Liver (tissue), 9 donors: Measurements from ENCODE around the gene EEF1A1. TPM values are rescaled to one million over a fixed set of nuclear protein-coding genes. Genes with fewer than 3 reads are reported as not detected.

Experiments used
- DNase-seq: peaks from one replicate; pipeline ENCODE4 v3.0.0-alpha.2; 2017; ENCODE audit warnings: low spot score
- H3K27ac ChIP-seq, 2 donors: one replicate each; pipeline ENCODE4 v1.7.0; 2013; ENCODE audit warnings: inconsistent platforms in 2 of 2, low read length in 2 of 2, control low read depth in 1 of 2, low read depth in 1 of 2, mild to moderate bottlenecking in 1 of 2
- H3K27me3 ChIP-seq, 4 donors: one replicate each; pipeline versions ENCODE4 v1.6.1 to v1.7.0; 2013; ENCODE audit warnings: low read length in 3 of 4, inconsistent platforms in 1 of 4, mild to moderate bottlenecking in 1 of 4, moderate library complexity in 1 of 4; ENCODE audit not compliant: control insufficient read depth in 4 of 4, insufficient read depth in 4 of 4
- H3K36me3 ChIP-seq, 4 donors: one replicate each; pipeline versions ENCODE4 v1.6.1 to v1.7.0; 2013; ENCODE audit warnings: low read length in 3 of 4, mild to moderate bottlenecking in 3 of 4, low read depth in 1 of 4, moderate library complexity in 1 of 4; ENCODE audit not compliant: control insufficient read depth in 4 of 4, insufficient read depth in 3 of 4
- H3K4me1 ChIP-seq, 4 donors: one replicate each; pipeline versions ENCODE4 v1.6.1 to v1.7.0; 2013; ENCODE audit warnings: low read length in 3 of 4, mild to moderate bottlenecking in 3 of 4, moderate library complexity in 1 of 4; ENCODE audit not compliant: control insufficient read depth in 4 of 4, insufficient read depth in 4 of 4
- H3K4me3 ChIP-seq, 3 donors: one replicate each; pipeline versions ENCODE4 v1.6.1 to v1.7.0; 2013; ENCODE audit warnings: low read length in 3 of 3, control low read depth in 1 of 3, low read depth in 1 of 3, mild to moderate bottlenecking in 1 of 3
- H3K9ac ChIP-seq, 2 donors: one replicate each; pipeline ENCODE4 v1.7.0; 2013; ENCODE audit warnings: low read length in 2 of 2, mild to moderate bottlenecking in 2 of 2, moderate library complexity in 2 of 2, control low read depth in 1 of 2, low read depth in 1 of 2
- H3K9me3 ChIP-seq, 4 donors: one replicate each; pipeline versions ENCODE4 v1.6.1 to v1.7.0; 2013; ENCODE audit warnings: low read length in 3 of 4; ENCODE audit not compliant: control insufficient read depth in 4 of 4
- ATF3 ChIP-seq: IDR thresholded peaks from 2 replicates; pipeline ENCODE4 v1.6.1; 2016; ENCODE audit warnings: antibody characterized with exemption
- CTCF ChIP-seq: fragments of 150-350 bp; IDR thresholded peaks from 2 replicates; pipeline ENCODE4 v1.5.1; 2017; ENCODE audit warnings: improper control_type of control experiment, low read depth, low read length; ENCODE audit not compliant: missing input control
- EGR1 ChIP-seq, 2 donors: IDR thresholded peaks; 2 replicates each; pipeline ENCODE4 v1.6.1; 2016 to 2018; ENCODE audit warnings: antibody characterized with exemption in 2 of 2, low read depth in 2 of 2
- FOXA1 ChIP-seq: IDR thresholded peaks from 2 replicates; pipeline ENCODE4 v1.6.1; 2016; ENCODE audit warnings: antibody characterized with exemption
- FOXA2 ChIP-seq: IDR thresholded peaks from 2 replicates; pipeline ENCODE4 v1.6.1; 2016; ENCODE audit warnings: antibody characterized with exemption
- GABPA ChIP-seq, 2 donors: IDR thresholded peaks in 1 of 2; conservative IDR thresholded peaks in 1 of 2; 2 replicates each; pipeline ENCODE4 v1.6.1; 2016; ENCODE audit warnings: antibody characterized with exemption in 2 of 2, mild to moderate bottlenecking in 1 of 2, moderate library complexity in 1 of 2
- HNF4A ChIP-seq, 2 donors: conservative IDR thresholded peaks; 2 replicates each; pipeline ENCODE4 v1.6.1; 2016; ENCODE audit warnings: antibody characterized with exemption in 2 of 2, mild to moderate bottlenecking in 2 of 2
- HNF4G ChIP-seq: IDR thresholded peaks from 2 replicates; pipeline ENCODE4 v1.6.1; 2016; ENCODE audit warnings: antibody characterized with exemption
- JUND ChIP-seq, 2 donors: IDR thresholded peaks; 2 replicates each; pipeline ENCODE4 v1.6.1; 2016; ENCODE audit warnings: antibody characterized with exemption in 2 of 2
- MAX ChIP-seq: IDR thresholded peaks from 2 replicates; pipeline ENCODE4 v1.6.1; 2016; ENCODE audit warnings: antibody characterized with exemption
- NR2F2 ChIP-seq: IDR thresholded peaks from 2 replicates; pipeline ENCODE4 v1.6.1; 2016; ENCODE audit warnings: antibody characterized with exemption
- RAD21 ChIP-seq, 2 donors: IDR thresholded peaks; 2 replicates each; pipeline ENCODE4 v1.6.1; 2016; ENCODE audit warnings: antibody characterized with exemption in 2 of 2, mild to moderate bottlenecking in 2 of 2
- REST ChIP-seq: IDR thresholded peaks from 2 replicates; pipeline ENCODE4 v1.6.1; 2016; ENCODE audit warnings: antibody characterized with exemption, mild to moderate bottlenecking
- RXRA ChIP-seq, 2 donors: IDR thresholded peaks; 2 replicates each; pipeline ENCODE4 v1.6.1; 2017 to 2018; ENCODE audit warnings: antibody characterized with exemption in 2 of 2, mild to moderate bottlenecking in 1 of 2
- SP1 ChIP-seq: IDR thresholded peaks from 2 replicates; pipeline ENCODE4 v1.6.1; 2018; ENCODE audit warnings: antibody characterized with exemption, mild to moderate bottlenecking
- TAF1 ChIP-seq: conservative IDR thresholded peaks from 2 replicates; pipeline ENCODE4 v1.6.1; 2016; ENCODE audit warnings: antibody characterized with exemption, mild to moderate bottlenecking
- YY1 ChIP-seq: IDR thresholded peaks from 2 replicates; pipeline ENCODE4 v1.6.1; 2016; ENCODE audit warnings: antibody characterized with exemption, mild to moderate bottlenecking
- ZBTB33 ChIP-seq: IDR thresholded peaks from 2 replicates; pipeline ENCODE4 v1.6.1; 2016; ENCODE audit warnings: antibody characterized with exemption
- WGBS: extraction: QIAGEN DNeasy Blood & Tissue Kit; methylation state at CpG from one replicate; pipeline ENCODE4 v1.1.7; 2013; 5-methylcytosine and 5-hydroxymethylcytosine counted together
- polyA plus RNA-seq, 2 donors: library from polyadenylated mRNA; stranded (reverse) in 1 of 2; unstranded in 1 of 2; fragments of 200-250 nt in 1 of 2; fragments of >200 nt in 1 of 2; fragmentation: Nextera tagmentation in 1 of 2; extraction: Ambion mirVana in 1 of 2; gene quantifications; one replicate each; pipeline versions ENCODE4 v1.2.1 to v1.2.3, GENCODE V29; 2013 to 2015
- total RNA-seq, 2 donors: library from RNA; depleted of rRNA; stranded (reverse); fragments of >200 nt; gene quantifications; one replicate each; pipeline ENCODE4 v1.2.3, GENCODE V29; 2014
- donor health status: healthy.
- donor health status: healthy.
- donor health status: healthy.
- donor health status: healthy.
- donor health status: healthy.

EEF1A1 gene
- total and polyA plus RNA-seq, 4 donors: 1,383 to 7,379 (median 3,535) TPM

- Histone ChIP-seq H3K27ac (no peak overlapping the region), H3K9ac (no peak overlapping the region), H3K9me3 (no peaks in the 10 kb centered on the region), H3K4me3 (no peak overlapping the region), H3K4me1 (no peaks in the 10 kb centered on the region), H3K36me3 (peaks cover 26 to 58% (median 51%) of the 10 kb centered on the region in 4 donors), H3K27me3 (no peaks in the 10 kb centered on the region)
- no peak for TF ChIP-seq FOXA2
- TF ChIP-seq GABPA (IDR thresholded peaks at IDR 0.05 in 1 of 2, conservative IDR thresholded peaks at IDR 0.05 in 1 of 2): no peak
- TF ChIP-seq NR2F2: no peak
- TF ChIP-seq YY1: no peak
- no peak for TF ChIP-seq ATF3
- TF ChIP-seq JUND (IDR thresholded peaks at IDR 0.05): no peak
- no peak for TF ChIP-seq HNF4G
- TF ChIP-seq FOXA1: no peak
- 96% methylated on average over 4 of the region's 4 CpGs for WGBS
- no peak for DNase-seq
Measured at GRCh38 chr6:73477407-73477806, 43.4 kb downstream of the EEF1A1 start.

- Histone ChIP-seq H3K27ac (no peak overlapping the region), H3K27me3 (no peaks in the 10 kb centered on the region), H3K9ac (no peak overlapping the region), H3K4me1 (no peaks in the 10 kb centered on the region), H3K36me3 (peaks cover 24 to 55% (median 47%) of the 10 kb centered on the region in 4 donors), H3K9me3 (no peaks in the 10 kb centered on the region), H3K4me3 (no peak overlapping the region)
- TF ChIP-seq JUND (IDR thresholded peaks at IDR 0.05): no peak
- TF ChIP-seq TAF1: no peak
- no peak for TF ChIP-seq ZBTB33
- TF ChIP-seq FOXA1: no peak
- no peak for DNase-seq
- WGBS: 97% methylated on average over 10 of the region's 10 CpGs
Measured at GRCh38 chr6:73476723-73477122, 44.1 kb downstream of the EEF1A1 start.

GRCh38 chr6:73471686-73472290, 49.0 kb downstream of the EEF1A1 start:
- Histone ChIP-seq H3K36me3 (peaks cover 17 to 62% (median 47%) of the 10 kb centered on the region in 4 donors), H3K9ac (no peak overlapping the region), H3K4me3 (no peak overlapping the region), H3K4me1 (no peaks in the 10 kb centered on the region), H3K9me3 (no peaks in the 10 kb centered on the region), H3K27ac (no peak overlapping the region), H3K27me3 (no peaks in the 10 kb centered on the region)
- WGBS: 86% methylated on average over 2 of the region's 2 CpGs
- no peak for DNase-seq
- TF ChIP-seq ATF3 (no peak), NR2F2 (no peak), REST (no peak), RXRA (IDR thresholded peaks at IDR 0.05) (no peak), RAD21 (IDR thresholded peaks at IDR 0.05) (no peak), CTCF (no peak), EGR1 (IDR thresholded peaks at IDR 0.05; ENCODE audit: low read depth in 2 of 2) (no peak), ZBTB33 (no peak), GABPA (IDR thresholded peaks at IDR 0.05 in 1 of 2, conservative IDR thresholded peaks at IDR 0.05 in 1 of 2) (no peak), SP1 (no peak), MAX (no peak), HNF4A (conservative IDR thresholded peaks at IDR 0.05) (no peak), YY1 (no peak)
